Brain microvascular endothelial cell (primary cell): ENCODE measurements around the gene HINFP.
A peak's percentile ranks its signal among the peaks of the same experiment; 100 is the strongest.
"Not testable (repeated sequence)": the region's sequence is repeated elsewhere in the genome, so short reads cannot be mapped to it uniquely, and the experiment has no call there.

Source experiments
- DNase-seq: peaks from one replicate; pipeline ENCODE4 v3.0.0-alpha.2; 2020
- H3K27ac ChIP-seq: fragments of 250-450 bp; sonication (Bioruptor Pico); 2 replicates; pipeline ENCODE4 v1.5.1; 2020; ENCODE audit warnings: mild to moderate bottlenecking, moderate library complexity
- H3K27me3 ChIP-seq: fragments of 250-450 bp; sonication (Bioruptor Pico); replicated peaks from 2 replicates; pipeline ENCODE4 v1.5.1; 2020; ENCODE audit warnings: mild to moderate bottlenecking
- H3K36me3 ChIP-seq: fragments of 250-450 bp; sonication (Bioruptor Pico); replicated peaks from 2 replicates; pipeline ENCODE4 v1.5.1; 2020; ENCODE audit warnings: mild to moderate bottlenecking
- H3K4me3 ChIP-seq: 2 replicates; pipeline ENCODE4 v1.5.1; 2011; ENCODE audit warnings: low read depth, mild to moderate bottlenecking, control low read depth, low read length, moderate library complexity
- in situ Hi-C: cut with HindIII; loops from 2 replicates; pipeline ENCODE4 v1.10.0; 2017; ENCODE audit warnings: low sequenced_read_pairs, low pct_ligation_motif_present
- TF ChIP-seq, protein P1 (sequence below): IDR thresholded peaks from 2 replicates; pipeline ENCODE4 v1.5.1; 2011; ENCODE audit warnings: low read depth, mild to moderate bottlenecking, moderate library complexity, low read length, control low read depth, inconsistent platforms; ENCODE audit errors: missing control alignments

The HINFP gene

DNA sequence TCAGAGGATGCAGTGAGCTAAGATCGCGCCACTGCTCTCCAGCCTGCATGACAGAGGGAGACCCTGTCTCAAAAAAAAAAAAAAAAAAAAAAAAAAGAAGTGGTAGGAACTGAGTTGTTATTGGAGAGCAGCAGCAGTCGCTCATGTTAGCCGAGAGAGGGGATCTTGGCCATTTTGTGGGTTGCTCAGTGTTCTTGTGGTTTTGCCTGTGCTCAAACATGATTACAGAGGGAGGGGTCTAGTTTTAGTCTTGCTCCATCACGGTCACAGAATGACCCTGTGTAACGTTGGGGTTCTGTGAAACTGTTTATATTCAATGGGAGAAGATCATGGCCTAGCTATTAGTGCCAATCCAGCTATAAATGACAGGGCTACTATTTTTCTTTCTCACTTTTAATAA, 21.7 kb upstream of the HINFP start:
- no peak overlapping the region for H3K4me3 ChIP-seq
- in situ Hi-C loops: no loop called here

GRCh38 chr11:119100246-119100970, 21.0 kb upstream of the HINFP start:
- Histone ChIP-seq H3K27me3 (no peaks in the 10 kb centered on the region), H3K4me3 (peak overlapping the region; percentile 85), H3K27ac (no peak overlapping the region), H3K36me3 (peaks cover 17% of the 10 kb centered on the region)
- DNase-seq: peak; percentile 34
- TF ChIP-seq, protein P1, sequence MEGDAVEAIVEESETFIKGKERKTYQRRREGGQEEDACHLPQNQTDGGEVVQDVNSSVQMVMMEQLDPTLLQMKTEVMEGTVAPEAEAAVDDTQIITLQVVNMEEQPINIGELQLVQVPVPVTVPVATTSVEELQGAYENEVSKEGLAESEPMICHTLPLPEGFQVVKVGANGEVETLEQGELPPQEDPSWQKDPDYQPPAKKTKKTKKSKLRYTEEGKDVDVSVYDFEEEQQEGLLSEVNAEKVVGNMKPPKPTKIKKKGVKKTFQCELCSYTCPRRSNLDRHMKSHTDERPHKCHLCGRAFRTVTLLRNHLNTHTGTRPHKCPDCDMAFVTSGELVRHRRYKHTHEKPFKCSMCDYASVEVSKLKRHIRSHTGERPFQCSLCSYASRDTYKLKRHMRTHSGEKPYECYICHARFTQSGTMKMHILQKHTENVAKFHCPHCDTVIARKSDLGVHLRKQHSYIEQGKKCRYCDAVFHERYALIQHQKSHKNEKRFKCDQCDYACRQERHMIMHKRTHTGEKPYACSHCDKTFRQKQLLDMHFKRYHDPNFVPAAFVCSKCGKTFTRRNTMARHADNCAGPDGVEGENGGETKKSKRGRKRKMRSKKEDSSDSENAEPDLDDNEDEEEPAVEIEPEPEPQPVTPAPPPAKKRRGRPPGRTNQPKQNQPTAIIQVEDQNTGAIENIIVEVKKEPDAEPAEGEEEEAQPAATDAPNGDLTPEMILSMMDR: peak; percentile 65
- in situ Hi-C loops: no loop called here

More for the DNA sequence above, 21.7 kb upstream of the HINFP start:
- TF ChIP-seq, protein P1: no peak
- Histone ChIP-seq H3K27ac (no peak overlapping the region), H3K36me3 (peaks cover 17% of the 10 kb centered on the region), H3K27me3 (no peaks in the 10 kb centered on the region)
- no peak for DNase-seq

- no peaks in the 10 kb centered on the region for H3K27me3 ChIP-seq
- in situ Hi-C loops: no loop called here
- H3K4me3 ChIP-seq: peak overlapping the region; percentile 85
- H3K27ac ChIP-seq: peak overlapping the region; percentile 96
- peaks cover 17% of the 10 kb centered on the region for H3K36me3 ChIP-seq
- peak; percentile 20 for DNase-seq
- TF ChIP-seq, protein P1: peak; percentile 28
Observed at GRCh38 chr11:119100994-119101758, 20.2 kb upstream of the HINFP start.

GRCh38 chr11:119101759-119102423, 19.5 kb upstream of the HINFP start, which contains the start of gene DPAGT1:
Gene DPAGT1, minus strand, starts transcription at chr11:119101853. Its CDS starts 198 bp downstream, at chr11:119101655.
- peak; percentile 96 for DNase-seq
- peaks cover 11% of the 10 kb centered on the region for H3K36me3 ChIP-seq
- H3K27me3 ChIP-seq: no peaks in the 10 kb centered on the region
- peak within 1 kb of the TSS; percentile 85 for H3K4me3 ChIP-seq
- TF ChIP-seq, protein P1: no peak
- in situ Hi-C loops: no loop called here
- H3K27ac ChIP-seq: peak within 1 kb of the TSS; percentile 96

DNA sequence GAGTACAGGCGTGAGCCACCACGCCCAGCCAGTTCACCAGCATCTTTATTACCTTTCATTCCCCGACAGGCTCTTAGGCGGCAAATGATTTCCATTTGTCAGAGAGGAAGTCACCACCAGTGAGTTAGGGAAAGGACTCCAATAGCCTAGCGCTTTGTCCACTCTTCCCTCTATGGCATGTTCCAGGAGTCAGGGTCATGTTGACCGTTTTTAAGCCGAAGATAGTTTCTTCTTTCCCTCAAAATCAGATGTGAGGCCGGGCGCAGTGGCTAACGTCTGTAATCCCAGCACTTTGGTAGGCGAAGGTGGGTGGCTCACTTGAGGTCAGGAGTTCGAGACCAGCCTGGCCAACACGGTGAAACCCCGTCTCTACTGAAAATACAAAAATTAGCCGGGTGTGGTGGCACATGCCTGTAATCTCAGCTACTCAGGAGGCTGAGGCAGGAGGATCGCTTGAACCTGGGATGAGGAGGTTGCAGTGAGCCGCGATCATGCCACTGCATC, 18.2 kb upstream of the HINFP start:
- H3K27me3 ChIP-seq, in situ Hi-C loops, H3K36me3 ChIP-seq, DNase-seq: not testable (repeated sequence)
- Histone ChIP-seq H3K27ac (peak overlapping the region; percentile 96), H3K4me3 (peak overlapping the region; percentile 3)

DNA sequence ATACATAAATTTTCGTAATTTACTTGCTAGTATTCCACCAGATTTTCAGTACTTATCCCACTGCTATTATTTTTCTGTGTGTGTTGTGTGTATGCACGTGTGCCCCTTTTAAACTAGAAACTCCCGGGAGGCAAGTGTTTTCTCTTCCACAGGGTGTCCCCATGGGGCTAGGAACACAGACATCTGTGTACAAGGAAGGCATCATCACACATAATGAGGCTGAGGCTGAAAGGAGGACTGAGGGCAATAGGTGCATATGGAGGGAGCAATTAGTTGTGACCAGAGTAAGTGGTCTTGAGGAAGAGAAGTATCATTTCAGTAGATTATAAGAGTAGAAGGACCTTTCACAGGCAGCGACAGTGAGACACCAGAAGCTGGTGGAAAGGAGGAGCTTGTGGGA, 17.6 kb upstream of the HINFP start:
- TF ChIP-seq, protein P1: no peak
- H3K4me3 ChIP-seq: no peak overlapping the region
- H3K27me3 ChIP-seq: no peaks in the 10 kb centered on the region
- H3K27ac ChIP-seq: no peak overlapping the region
- in situ Hi-C loops: no loop called here
- no peak for DNase-seq
- H3K36me3 ChIP-seq: no peaks in the 10 kb centered on the region
